ENCODE data around the gene ODR4.
"Not testable (repeated sequence)": the region's sequence is repeated elsewhere in the genome, so short reads cannot be mapped to it uniquely, and the experiment has no call there.

ODR4 gene

DNA sequence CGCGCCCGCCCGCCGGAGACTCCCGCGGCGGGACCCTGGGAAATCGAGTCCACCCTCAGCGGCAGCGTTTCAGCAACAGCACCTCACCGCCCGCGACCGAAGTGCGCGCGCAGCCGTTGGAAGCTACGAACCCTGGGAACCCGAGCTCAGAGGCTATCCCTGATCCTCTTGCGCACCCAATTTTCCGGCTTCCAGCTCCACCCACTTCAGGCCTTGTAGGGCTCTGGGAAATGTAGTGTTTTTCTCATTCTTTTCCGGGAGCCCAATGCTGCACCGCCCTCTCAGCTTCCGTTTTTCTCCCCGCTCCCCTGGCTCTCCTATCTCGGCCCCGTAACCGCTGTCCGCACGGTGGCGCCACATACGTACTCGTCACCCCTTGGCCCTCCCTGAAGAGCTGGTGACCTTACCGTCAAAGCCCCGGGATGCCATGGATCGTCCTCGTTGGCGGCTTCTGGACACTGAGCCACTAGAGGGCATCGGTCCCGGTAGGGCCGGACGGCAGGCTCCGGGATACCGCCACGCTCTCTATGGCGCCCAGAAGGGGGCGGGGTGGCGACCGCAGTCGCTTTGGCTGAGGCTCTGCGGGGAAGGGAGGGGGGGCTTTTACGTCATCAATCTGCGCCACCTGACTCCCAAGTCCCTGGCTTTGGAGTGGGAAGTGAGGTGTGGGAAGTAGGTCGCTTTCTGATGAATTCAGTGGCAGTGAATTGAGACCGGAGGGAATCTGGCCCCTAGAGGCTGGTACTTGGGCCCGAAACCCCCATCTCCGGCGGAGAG is at the start of gene ODR4, which contains the start of gene TPR:
Gene ODR4, plus strand, starts transcription at position 687 of the 777 bp plus-strand sequence. CDS start 3,948 bp downstream, outside the sequence.
Gene TPR, minus strand, starts transcription at position 102 of the 777 bp plus-strand sequence. CDS start 225 bp downstream, outside the sequence.
- H3K4me3 ChIP-seq (ENCODE audit: low read depth, low read length), result peak within 1 kb of the TSS; percentile 97
- DNase-seq (ENCODE audit: low read depth), result peak; percentile 99

GRCh38 chr1:186326009-186326408 is 49.6 kb upstream of the ODR4 start:
- H3K4me3 ChIP-seq (ENCODE audit: low read depth, low read length), result no peak overlapping the region
- no peak for DNase-seq (ENCODE audit: low read depth)

DNA sequence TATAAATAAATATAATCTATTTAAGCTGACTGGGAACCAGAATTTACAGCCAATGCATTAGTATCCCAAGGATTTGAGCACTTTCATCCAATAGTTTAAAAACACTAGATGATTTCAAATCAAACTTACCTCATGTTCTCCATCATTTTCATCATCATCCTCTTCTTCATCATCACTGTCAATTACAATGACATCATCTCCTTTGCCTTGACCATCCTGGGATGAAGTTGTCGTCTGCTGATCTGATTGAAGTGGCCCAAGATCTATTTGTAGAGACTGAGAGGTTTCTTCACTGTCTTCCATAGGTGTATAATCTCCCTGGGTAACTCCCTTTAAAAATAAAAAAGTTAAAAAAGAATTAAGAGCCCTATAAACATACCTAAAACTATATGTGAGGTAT is 48.3 kb upstream of the ODR4 start:
- no peak for DNase-seq (ENCODE audit: low read depth)
- H3K4me3 ChIP-seq (ENCODE audit: low read depth, low read length), result no peak overlapping the region

DNA sequence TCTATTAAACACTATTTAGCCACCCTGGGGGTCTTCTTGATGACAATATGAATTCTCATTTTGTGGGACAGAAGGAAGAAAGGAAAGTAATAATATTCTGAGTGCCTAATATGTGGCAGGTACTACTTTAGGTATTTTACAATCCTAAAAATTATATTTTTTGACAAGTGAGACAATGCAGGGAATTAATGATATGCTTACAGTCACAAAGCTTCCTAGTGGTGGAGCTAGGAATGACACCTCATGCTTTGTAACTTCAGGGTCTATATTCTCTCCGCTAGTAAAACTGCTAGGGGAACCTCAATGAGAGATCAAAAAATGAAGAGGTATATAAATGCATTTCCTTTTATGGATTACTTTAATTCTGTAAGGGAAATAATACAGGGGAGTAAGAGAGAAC is 44.9 kb upstream of the ODR4 start:
- no peak for DNase-seq (ENCODE audit: low read depth)
- no peak overlapping the region for H3K4me3 ChIP-seq (ENCODE audit: low read depth, low read length)

DNA sequence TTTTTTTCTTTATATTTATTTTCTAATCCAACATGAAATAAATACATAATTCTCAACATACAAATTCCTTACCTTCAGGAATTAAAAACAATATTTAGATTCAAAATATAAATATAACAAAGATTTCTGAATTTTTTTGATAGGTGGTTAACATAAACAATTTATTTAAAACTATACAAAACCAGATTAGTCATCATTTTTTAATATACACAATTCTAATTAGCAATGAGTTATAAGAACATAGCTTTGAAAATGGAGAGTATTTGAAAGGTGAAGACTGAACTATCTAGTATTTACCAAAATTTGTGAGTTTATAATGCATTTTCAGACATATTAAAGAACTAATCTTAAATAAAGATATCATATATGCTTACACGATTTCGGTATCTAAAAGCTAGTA is 38.1 kb upstream of the ODR4 start:
- H3K4me3 ChIP-seq (ENCODE audit: low read depth, low read length), result no peak overlapping the region
- no peak for DNase-seq (ENCODE audit: low read depth)

- no peak overlapping the region for H3K4me3 ChIP-seq (ENCODE audit: low read depth, low read length)
- DNase-seq (ENCODE audit: low read depth), result no peak
These were observed 34.9 kb upstream of the ODR4 start for GRCh38 chr1:186340772-186341171.

- not testable (repeated sequence) for DNase-seq (ENCODE audit: low read depth); H3K4me3 ChIP-seq (ENCODE audit: low read depth, low read length)
These were observed 27.6 kb upstream of the ODR4 start for GRCh38 chr1:186347837-186348691.

- peak; percentile 1 for DNase-seq (ENCODE audit: low read depth)
- H3K4me3 ChIP-seq (ENCODE audit: low read depth, low read length), result peak overlapping the region; percentile 97
These were observed 1.1 kb upstream of the ODR4 start for GRCh38 chr1:186374303-186375151.

GRCh38 chr1:186375929-186376319 is 286 bp downstream of the ODR4 start:
- no peak for DNase-seq (ENCODE audit: low read depth)
- peak overlapping the region; percentile 97 for H3K4me3 ChIP-seq (ENCODE audit: low read depth, low read length)

DNA sequence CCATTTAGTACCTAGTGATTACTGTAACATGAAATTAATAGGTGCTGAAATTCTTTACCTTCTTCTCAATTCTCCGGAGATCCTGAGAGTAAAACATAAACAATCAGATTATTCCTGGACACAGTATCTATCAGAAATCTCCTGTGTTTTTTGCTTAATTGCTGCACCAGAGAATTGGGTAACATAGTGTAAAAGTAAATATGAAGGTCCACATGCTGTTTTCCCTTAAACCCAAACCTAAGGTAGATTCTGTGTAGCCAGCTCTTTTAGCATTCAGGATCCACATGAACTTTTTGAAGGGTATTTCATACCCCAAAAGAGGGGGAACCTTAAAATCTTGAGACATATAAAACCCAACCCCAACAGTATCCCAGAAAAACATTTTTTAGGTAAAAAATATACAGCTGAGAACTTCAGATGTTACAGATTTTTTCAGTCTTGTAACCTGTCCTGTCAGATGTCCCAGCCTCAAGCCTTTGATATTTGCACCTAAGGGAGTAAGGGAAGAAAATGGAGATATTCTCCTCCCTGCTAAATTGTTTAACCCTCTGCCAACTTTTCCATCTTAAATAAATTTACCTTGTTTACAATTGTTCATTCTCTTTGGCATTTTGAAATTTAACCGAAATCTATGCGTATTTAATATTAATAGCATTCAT is 11.2 kb downstream of the ODR4 start:
- H3K4me3 ChIP-seq (ENCODE audit: low read depth, low read length), result no peak overlapping the region
- no peak for DNase-seq (ENCODE audit: low read depth)

DNA sequence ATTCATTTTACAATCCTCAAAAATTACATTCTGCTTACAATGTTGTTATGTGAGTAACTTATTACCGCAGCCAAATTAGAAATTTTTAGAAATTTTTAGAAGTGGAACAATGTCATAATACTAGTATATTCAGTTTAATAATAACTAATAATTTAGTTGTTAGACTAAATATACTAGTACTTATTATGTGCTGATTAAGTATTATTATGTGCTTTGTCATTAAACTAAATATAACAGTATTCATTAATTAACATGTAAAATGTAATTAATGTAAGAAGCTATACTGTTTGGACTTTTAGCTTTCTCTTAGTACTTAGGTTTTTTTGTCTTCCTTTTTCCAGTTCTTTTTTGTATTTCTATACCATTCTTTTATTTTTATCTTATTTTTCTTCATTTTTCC is 15.3 kb downstream of the ODR4 start:
- DNase-seq (ENCODE audit: low read depth), result no peak
- H3K4me3 ChIP-seq (ENCODE audit: low read depth, low read length), result no peak overlapping the region

GRCh38 chr1:186391841-186392240 is 16.2 kb downstream of the ODR4 start:
- no peak for DNase-seq (ENCODE audit: low read depth)
- no peak overlapping the region for H3K4me3 ChIP-seq (ENCODE audit: low read depth, low read length)

- DNase-seq (ENCODE audit: low read depth); H3K4me3 ChIP-seq (ENCODE audit: low read depth, low read length): not testable (repeated sequence)
These were observed 17.1 kb downstream of the ODR4 start for GRCh38 chr1:186392711-186393110.

- not testable (repeated sequence) for H3K4me3 ChIP-seq (ENCODE audit: low read depth, low read length); DNase-seq (ENCODE audit: low read depth)
These were observed 25.8 kb downstream of the ODR4 start for GRCh38 chr1:186401446-186401845.

- no peak for DNase-seq (ENCODE audit: low read depth)
- no peak overlapping the region for H3K4me3 ChIP-seq (ENCODE audit: low read depth, low read length)
These were observed 28.0 kb downstream of the ODR4 start for GRCh38 chr1:186403632-186404031.

DNA sequence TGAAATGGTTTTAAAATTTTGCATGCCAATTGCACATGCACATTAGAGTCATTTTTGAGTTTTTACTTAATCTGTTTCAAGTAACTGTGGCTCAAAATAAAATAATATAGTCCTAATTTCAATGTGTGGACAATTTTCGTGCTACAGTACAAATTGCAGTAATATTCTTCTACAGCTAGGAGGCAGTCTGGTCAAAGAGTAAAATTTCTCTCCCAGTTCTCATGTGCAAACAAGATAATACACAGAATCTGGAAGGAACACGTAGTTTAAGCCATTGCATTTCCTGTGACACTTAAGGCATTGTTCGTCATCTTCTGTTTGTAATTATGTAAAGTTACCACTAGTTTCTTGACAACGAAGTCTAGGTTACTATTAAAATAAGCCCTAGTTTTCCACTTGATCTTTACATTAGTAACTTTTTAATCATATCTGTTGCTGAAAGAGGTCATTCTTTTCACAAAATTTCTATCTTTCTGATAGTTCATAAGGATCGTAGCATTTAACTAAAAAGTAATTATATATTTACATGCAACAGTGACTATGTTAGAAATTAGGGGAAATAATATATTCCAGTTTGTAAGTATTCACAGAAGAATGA is 28.9 kb downstream of the ODR4 start:
- DNase-seq (ENCODE audit: low read depth), result peak; percentile 13
- H3K4me3 ChIP-seq (ENCODE audit: low read depth, low read length), result no peak overlapping the region

- DNase-seq (ENCODE audit: low read depth), result no peak
- H3K4me3 ChIP-seq (ENCODE audit: low read depth, low read length), result no peak overlapping the region
These were observed 33.5 kb downstream of the ODR4 start for GRCh38 chr1:186409091-186409490.

- DNase-seq (ENCODE audit: low read depth), result no peak
- H3K4me3 ChIP-seq (ENCODE audit: low read depth, low read length), result no peak overlapping the region
These were observed 37.7 kb downstream of the ODR4 start for GRCh38 chr1:186413319-186413718.

DNA sequence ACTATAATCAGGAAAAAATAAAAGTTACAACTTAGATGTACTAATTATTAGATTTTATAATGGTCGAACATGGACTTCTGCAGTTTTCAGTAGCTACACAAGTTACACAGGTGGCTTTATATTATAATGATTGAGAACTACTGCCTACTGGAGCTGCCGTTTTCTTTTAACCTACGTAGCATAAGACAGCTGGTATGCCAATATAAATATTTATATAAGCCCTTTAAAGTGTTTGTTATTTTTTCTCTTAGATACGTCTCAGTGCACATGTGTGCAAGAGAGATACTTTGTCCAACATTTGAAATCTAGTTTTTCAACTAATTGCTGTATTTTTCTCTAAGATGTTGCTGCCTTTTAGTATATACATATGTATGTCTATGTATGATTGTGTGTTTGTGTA is 42.9 kb downstream of the ODR4 start:
- DNase-seq (ENCODE audit: low read depth), result no peak
- H3K4me3 ChIP-seq (ENCODE audit: low read depth, low read length), result no peak overlapping the region
